HL-60 (cell line): Measurements from ENCODE around the gene NT5C2.
"Not testable (repeated sequence)": the region's sequence is repeated elsewhere in the genome, so short reads cannot be mapped to it uniquely, and the experiment has no call there.

Experiments used
- DNase-seq, 2 experiments: peaks; one replicate each; pipeline ENCODE4 v3.0.0-alpha.2; 2010 to 2020; ENCODE audit warnings: low read depth in 1 of 2, low spot score in 1 of 2
- H3K27ac ChIP-seq: fragments of 250-450 bp; sonication (Bioruptor Pico); replicated peaks from 2 replicates; pipeline ENCODE4 v1.5.1; 2020; ENCODE audit warnings: mild to moderate bottlenecking, moderate library complexity
- H3K27me3 ChIP-seq: fragments of 250-450 bp; sonication (Bioruptor Pico); 2 replicates; pipeline ENCODE4 v1.5.1; 2021; ENCODE audit warnings: mild to moderate bottlenecking, moderate library complexity; ENCODE audit not compliant: insufficient read depth, poor library complexity, severe bottlenecking
- H3K4me3 ChIP-seq: replicated peaks from 2 replicates; pipeline ENCODE4 v1.5.1; 2011; ENCODE audit warnings: mild to moderate bottlenecking, control low read depth, low read length; ENCODE audit not compliant: insufficient read depth
- CTCF ChIP-seq: IDR thresholded peaks from one replicate; pipeline ENCODE4 v1.5.1; 2011; ENCODE audit warnings: low read length, control low read depth, inconsistent platforms; ENCODE audit not compliant: insufficient read depth
- GABPA ChIP-seq: IDR thresholded peaks from 2 replicates; pipeline ENCODE4 v1.6.1; 2012; ENCODE audit warnings: low read depth
- POLR2AphosphoS5 ChIP-seq: IDR thresholded peaks from 2 replicates; pipeline ENCODE4 v1.6.1; 2012; ENCODE audit warnings: low read depth
- REST ChIP-seq: IDR thresholded peaks from 2 replicates; pipeline ENCODE4 v1.6.1; 2012; ENCODE audit warnings: low read depth; ENCODE audit not compliant: insufficient replicate concordance
- SPI1 ChIP-seq: IDR thresholded peaks from 2 replicates; pipeline ENCODE4 v1.6.1; 2012; ENCODE audit warnings: low read depth, mild to moderate bottlenecking, borderline replicate concordance

NT5C2 gene

GRCh38 chr10:103192089-103192450, 1.0 kb downstream of the NT5C2 start:
- Histone ChIP-seq H3K27me3 (no peaks in the 10 kb centered on the region), H3K27ac (peak overlapping the region; percentile 94), H3K4me3 (peak overlapping the region; percentile 69)
- TF ChIP-seq SPI1 = no peak
- TF ChIP-seq POLR2AphosphoS5 = no peak
- TF ChIP-seq GABPA = no peak
- DNase-seq = no peak

- peak overlapping the region; percentile 94 for H3K27ac ChIP-seq
- not testable (repeated sequence) for H3K27me3 ChIP-seq, DNase-seq
- H3K4me3 ChIP-seq = peak overlapping the region; percentile 69
Measured at GRCh38 chr10:103191198-103191597, 1.9 kb downstream of the NT5C2 start.

GRCh38 chr10:103188853-103189252, 4.2 kb downstream of the NT5C2 start:
- Histone ChIP-seq H3K27me3 (no peaks in the 10 kb centered on the region), H3K27ac (no peak overlapping the region; the same call in 1 of the 2 replicates), H3K4me3 (no peak overlapping the region)
- DNase-seq = no peak
- no peak for TF ChIP-seq POLR2AphosphoS5
- no peak for TF ChIP-seq REST
- no peak for TF ChIP-seq SPI1
- no peak for TF ChIP-seq GABPA
- no peak for TF ChIP-seq CTCF

GRCh38 chr10:103186128-103186527, 6.9 kb downstream of the NT5C2 start:
- H3K4me3 ChIP-seq = no peak overlapping the region
- no peaks in the 10 kb centered on the region for H3K27me3 ChIP-seq
- peak overlapping the region; percentile 26 for H3K27ac ChIP-seq
- TF ChIP-seq SPI1 = no peak
- no peak for DNase-seq

- H3K27me3 ChIP-seq = no peaks in the 10 kb centered on the region
- no peak for DNase-seq
- no peak overlapping the region for H3K4me3 ChIP-seq
- peak overlapping the region; percentile 37 for H3K27ac ChIP-seq
- TF ChIP-seq CTCF (no peak), SPI1 (no peak), REST (no peak)
Measured at GRCh38 chr10:103184615-103185014, 8.5 kb downstream of the NT5C2 start.

- not testable (repeated sequence) for H3K4me3 ChIP-seq, DNase-seq, H3K27me3 ChIP-seq
- peak overlapping the region; percentile 37 for H3K27ac ChIP-seq
Measured at GRCh38 chr10:103183991-103184451, 9.1 kb downstream of the NT5C2 start.
